G401 (cell line): Measurements from ENCODE around the gene SLC22A14. TPM values are rescaled to one million over a fixed set of nuclear protein-coding genes. Genes with fewer than 3 reads are reported as not detected.
A peak's percentile ranks its signal among the peaks of the same experiment; 100 is the strongest.
"Not testable (repeated sequence)": the region's sequence is repeated elsewhere in the genome, so short reads cannot be mapped to it uniquely, and the experiment has no call there.

ENCODE experiments used
- DNase-seq: peaks from one replicate; pipeline ENCODE4 v3.0.0-alpha.2; 2015; ENCODE audit warnings: low spot score
- in situ Hi-C: cut with HindIII; loops from 2 replicates; pipeline ENCODE4 v1.10.0; 2016; ENCODE audit warnings: low sequenced_read_pairs, mixed read lengths
- total RNA-seq: library from RNA; depleted of rRNA; stranded (reverse); fragments of >200 nt; shearing (Covaris generic); gene quantifications from 2 replicates; pipeline ENCODE4 v1.2.3, GENCODE V29; 2014; rRNA removed

The SLC22A14 gene, protein sequence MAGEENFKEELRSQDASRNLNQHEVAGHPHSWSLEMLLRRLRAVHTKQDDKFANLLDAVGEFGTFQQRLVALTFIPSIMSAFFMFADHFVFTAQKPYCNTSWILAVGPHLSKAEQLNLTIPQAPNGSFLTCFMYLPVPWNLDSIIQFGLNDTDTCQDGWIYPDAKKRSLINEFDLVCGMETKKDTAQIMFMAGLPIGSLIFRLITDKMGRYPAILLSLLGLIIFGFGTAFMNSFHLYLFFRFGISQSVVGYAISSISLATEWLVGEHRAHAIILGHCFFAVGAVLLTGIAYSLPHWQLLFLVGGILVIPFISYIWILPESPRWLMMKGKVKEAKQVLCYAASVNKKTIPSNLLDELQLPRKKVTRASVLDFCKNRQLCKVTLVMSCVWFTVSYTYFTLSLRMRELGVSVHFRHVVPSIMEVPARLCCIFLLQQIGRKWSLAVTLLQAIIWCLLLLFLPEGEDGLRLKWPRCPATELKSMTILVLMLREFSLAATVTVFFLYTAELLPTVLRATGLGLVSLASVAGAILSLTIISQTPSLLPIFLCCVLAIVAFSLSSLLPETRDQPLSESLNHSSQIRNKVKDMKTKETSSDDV
- not detected in 2 replicates for total RNA-seq

DNA sequence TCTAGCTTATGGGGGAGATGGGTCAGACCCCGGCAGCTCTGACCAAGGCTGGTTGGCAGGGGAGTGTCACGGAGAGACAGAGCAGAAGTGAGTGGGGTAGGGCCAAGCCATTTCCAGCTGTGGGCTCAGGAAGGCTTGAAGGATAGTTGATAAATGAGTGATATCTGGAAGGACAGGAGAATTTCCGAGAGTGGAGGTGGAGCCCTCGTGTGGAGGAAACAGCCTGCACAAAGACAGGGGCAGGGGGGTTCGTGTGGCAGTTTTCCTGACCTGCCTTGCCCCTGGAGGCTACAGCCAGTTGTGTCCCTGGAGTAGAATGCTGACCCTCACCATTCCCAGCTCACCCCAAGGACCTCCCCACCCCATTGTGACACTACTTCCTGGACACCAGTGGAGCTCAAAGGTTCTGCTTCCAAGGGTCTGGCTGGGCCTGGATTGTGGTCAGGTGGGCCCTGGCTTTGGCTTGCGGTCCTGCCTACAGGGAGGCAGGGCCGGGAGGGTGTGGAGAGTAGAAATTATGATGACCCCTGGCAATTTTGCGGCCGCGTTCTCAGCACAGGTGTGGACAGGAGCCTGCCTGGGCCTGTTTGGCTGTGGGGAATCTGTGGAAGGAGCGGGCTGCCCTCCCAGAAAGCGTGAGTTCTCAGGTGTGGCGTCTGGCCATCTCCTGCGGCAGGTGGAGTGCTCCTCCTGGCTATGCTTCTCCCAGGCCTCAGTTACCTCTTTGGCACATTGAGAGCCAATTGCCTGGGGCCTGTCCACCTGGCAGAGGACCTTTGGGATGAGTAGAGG, at the start of gene SLC22A14:
TSS of gene SLC22A14 (plus strand) at position 400 of the 792 bp plus-strand sequence. CDS start 23,733 bp downstream, outside the sequence.
- DNase-seq, result no peak
- in situ Hi-C loops, result no loop called here

DNA sequence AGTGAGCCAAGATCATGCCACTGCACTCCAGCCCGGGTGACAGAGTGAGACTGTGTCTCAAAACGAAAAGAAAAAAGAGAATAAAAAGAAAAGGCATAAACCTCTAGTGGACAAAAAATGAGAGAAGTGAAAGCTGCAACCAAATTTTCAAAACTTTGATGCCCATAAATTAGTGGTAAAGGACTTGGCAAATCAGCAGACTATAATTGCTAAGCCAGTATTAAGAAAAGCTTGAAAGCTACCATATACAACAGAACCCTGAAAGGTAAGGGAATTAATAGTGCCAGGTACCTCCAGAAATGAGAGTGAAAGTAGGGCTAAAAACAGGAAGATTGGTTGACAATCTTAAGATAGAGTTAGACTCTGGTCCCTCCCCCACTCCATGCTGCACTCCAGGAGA, 49.4 kb upstream of the SLC22A14 start:
- in situ Hi-C loops, result no loop called here
- DNase-seq, result no peak

DNA sequence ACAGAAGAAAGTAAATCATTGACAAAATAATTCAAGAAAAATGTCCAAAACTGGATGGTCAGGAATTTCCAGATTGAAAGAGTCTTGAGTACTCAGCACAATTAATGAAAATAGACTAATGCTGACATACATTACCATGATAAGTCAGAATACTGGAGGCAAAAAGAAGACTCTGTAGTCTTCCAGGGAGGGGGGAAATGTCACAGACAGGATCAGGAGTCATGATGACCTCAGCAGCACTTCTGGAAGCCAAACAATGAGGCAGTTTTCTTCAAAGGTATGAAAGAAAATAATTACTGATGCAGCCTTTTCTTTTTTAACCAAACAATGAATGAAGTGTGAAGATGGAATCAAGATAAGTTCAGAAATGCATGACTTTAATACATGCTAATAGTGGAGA, 46.6 kb upstream of the SLC22A14 start:
- DNase-seq, result no peak
- in situ Hi-C loops, result no loop called here

DNA sequence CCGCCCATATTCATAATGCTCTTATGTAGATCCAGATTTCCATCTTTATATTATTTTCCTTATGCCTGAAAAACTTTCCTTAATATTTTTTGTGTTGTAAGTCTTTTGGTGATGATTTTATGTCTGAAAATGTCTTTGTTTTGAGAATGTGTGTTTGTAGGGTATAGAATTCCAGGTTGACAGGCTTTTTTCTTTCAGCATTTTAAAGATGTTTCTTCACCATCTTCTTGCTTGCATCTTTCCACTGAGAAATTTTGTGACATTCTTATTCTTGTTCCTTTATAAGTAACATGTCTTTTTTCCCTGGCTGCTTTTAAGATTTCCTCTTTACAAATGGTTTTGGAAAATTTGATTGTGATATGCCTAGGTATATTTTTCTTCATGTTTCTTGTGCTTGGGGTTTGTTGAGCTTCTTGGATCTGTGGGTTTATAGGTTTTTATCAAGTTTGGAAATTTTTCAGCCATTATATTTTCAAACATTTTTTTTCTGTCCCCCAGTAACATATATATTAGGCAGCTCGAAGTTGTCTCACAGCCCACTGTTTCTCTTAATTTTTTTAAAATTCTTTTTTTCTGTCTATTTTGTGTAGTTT, 43.6 kb upstream of the SLC22A14 start:
- in situ Hi-C loops, result no loop called here
- no peak for DNase-seq

DNA sequence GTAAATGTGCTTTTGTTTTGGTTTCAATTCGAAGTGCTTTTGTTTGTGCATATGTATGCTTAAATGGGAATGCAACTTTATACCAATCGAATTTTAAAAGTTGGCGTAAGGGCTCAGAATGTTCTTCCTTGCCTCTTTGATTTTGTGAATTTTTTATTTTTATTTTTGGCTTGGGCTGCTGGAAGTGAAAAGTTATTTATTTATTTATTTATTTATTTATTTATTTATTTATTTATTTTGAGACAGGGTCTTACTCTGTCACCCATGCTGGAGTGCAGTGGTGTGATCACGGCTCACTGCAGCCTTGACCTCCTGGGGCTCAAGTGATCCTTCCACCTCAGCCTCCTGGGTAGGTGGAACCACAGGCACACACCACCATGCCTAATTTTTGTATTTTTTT, 39.3 kb upstream of the SLC22A14 start:
- DNase-seq, in situ Hi-C loops: not testable (repeated sequence)

DNA sequence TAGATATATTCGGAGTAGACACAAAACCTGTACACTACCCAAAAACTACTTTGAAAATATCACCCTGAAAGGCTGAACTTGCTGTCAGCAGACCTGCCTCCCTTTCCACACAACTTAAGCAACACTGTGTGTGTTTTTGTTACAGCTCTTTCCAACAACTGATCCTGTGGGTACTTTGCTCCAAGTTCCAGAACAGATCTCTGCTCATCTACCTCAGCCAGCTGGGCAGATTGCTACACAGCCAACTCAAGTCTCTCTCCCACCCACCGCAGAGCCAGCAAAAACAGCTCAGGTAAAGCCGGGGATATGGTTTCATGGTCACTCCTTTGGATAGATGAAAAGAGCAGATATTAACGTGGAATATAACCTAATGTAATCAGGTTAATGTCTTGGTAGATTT, 36.2 kb upstream of the SLC22A14 start:
- DNase-seq, result peak; percentile 80
- in situ Hi-C loops, result no loop called here

DNA sequence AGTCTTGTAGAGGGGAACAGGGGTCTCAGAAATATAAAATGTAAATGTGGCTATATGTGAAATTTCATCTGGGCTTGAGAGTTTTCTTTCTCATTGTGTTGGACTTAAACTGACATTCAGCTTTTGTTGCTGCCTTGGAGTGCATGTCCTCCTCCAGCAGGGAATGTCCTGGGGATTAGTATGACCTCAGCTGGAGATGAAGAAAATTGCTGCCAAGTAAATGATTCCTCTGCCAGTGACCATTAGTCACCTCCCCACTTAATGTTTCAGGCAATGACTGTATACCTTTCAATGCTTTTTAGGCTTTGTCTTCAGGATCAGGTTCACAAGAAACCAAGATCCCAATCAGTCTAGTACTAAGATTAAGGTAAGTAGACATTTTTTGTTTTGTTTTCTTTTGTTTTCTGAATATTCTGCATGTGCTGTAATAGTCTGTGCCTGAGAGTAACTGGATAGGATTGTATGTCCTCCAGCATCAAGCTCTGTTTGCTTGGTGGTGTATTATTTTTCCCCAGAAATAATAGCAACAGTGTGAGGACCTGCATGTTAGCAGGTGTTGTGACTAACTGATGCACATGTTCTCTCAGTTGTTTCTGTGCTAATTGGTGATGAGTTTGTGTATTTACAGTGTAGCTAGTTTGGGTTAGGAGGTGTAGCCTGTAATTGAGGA, 34.6 kb upstream of the SLC22A14 start:
- DNase-seq, result peak; percentile 89
- in situ Hi-C loops, result no loop called here

DNA sequence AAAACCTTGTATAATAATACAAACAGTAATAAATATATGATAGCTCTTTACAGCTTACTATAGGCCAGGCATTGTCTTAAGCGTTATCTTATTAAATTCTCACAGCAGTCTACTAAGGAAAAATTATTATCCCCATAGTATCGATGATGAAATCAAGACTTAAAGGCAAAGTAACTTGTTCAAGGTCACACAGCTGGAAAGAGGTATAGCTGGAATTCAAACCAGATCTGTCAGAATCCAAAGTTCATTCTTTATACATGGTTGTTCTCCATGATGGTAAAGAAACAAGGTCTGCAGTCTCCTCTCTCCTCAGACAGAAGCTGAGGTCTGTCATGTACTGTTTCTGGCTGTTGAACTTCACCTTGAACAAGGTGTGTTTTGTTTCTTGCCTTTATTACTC, 31.9 kb upstream of the SLC22A14 start:
- in situ Hi-C loops, result no loop called here
- no peak for DNase-seq

DNA sequence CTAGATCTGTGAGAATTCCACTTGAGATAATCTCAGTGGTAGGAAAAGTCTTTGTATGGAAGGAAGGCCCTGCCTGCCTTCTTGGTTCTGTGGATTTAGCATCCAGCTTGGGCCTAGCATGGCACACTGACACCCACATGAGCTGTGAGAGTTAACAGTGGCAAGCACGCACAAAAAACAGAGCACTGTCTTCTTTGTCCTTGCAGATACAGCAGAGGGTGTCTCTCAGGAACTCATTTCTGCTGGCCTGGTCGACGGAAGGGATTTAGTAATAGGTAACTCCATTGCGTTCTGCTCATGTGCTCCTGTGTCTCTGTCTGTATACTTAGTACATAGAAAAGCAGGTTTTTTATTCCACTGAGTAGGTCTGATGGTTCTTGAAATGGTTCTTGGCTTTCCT, 30.9 kb upstream of the SLC22A14 start:
- no peak for DNase-seq
- in situ Hi-C loops, result no loop called here

DNA sequence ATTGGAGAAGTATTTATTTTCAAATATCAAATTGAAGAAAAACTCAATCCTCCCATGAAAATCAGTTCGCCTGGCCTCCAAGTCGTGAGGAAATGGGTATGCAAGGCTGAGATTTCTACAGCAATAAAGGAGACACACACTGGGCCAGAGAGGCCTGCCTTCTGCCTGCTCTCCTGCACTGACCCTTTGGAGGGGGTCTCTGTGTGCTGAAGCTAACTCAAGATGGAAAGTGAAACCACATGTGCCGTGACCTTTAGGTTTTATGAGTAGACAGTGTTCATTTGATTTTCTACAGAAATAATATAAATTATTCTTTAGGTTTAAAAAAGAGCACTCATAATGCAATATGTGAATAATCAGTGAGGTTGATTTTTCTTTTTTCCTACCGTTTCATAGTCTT, 28.4 kb upstream of the SLC22A14 start:
- in situ Hi-C loops, result no loop called here
- DNase-seq, result no peak

DNA sequence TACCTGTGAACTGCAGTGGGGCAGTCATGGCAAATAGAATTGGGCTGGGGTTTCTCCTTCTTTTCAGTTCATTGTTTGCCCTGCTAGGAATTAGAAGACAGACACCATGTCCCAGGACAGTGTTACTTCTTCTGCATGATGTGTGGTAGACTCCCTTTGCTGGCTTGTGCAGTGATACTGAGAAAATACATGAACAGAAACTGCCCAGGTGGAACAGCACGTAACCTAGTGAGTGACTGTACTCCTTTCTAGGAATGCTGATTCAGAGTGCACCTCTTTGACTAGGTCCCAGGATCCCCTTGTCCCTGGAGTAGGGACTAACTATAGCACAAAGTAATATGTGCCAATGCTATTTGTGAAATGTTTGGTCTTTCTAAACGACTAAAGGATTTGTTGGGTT, 27.2 kb upstream of the SLC22A14 start:
- in situ Hi-C loops, result no loop called here
- no peak for DNase-seq

DNA sequence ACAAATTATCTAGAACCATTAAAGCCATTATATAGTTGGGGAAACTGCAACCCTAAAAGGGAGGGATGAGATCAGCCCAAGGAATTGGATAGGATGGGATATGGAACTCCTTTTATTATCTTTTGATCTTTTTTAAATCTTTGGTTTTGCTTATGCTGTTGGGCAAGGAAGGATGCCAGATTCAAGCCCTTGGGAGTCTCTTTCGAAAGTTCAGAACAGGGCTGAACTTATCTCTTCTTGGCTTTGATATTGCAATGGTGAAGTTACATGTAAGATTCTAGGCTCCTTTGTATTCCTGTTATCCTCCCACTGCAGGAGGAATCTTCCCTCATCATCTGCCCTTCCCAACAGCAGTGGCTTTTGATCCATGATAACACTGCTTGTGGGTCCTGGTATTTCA, 26.5 kb upstream of the SLC22A14 start:
- in situ Hi-C loops, result no loop called here
- no peak for DNase-seq

DNA sequence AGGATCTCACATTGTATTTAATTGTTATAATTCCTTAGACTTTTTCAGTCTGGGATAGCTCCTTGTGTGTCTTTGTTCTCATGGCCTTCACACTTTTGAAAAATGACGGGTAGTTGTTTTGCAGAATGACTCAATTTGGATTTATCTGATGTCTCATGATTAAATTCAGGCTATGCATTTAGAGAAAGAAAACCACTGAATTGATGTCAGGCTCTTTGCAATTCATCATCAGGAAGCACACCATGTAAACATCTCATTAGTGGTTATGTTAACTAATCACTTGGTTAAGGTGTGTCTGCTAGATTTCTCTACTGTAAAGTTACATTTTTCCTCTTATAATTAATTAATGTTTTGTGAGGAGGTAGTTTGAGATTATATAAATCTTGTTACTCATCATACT, 24.5 kb upstream of the SLC22A14 start:
- in situ Hi-C loops, result no loop called here
- no peak for DNase-seq

DNA sequence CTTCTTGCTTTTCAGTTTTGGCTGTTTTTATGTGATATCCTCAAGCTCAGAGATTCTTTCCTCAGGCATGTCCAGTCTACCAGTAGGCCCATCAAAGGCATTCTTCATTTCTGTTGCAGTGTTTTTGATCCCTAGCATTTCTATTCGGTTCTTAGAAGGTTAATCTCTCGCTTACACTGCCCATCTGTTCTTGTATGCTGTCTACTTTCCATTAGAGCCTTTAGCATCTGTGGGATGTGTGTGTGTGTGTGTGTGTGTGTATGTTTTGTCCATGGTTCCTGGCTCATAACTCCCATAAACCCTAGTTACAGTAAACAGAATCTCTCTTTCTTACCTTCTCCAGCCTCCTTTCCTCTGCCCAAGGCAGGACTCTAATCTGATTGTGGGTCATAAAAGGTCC, 21.6 kb upstream of the SLC22A14 start:
- no peak for DNase-seq
- in situ Hi-C loops, result no loop called here

DNA sequence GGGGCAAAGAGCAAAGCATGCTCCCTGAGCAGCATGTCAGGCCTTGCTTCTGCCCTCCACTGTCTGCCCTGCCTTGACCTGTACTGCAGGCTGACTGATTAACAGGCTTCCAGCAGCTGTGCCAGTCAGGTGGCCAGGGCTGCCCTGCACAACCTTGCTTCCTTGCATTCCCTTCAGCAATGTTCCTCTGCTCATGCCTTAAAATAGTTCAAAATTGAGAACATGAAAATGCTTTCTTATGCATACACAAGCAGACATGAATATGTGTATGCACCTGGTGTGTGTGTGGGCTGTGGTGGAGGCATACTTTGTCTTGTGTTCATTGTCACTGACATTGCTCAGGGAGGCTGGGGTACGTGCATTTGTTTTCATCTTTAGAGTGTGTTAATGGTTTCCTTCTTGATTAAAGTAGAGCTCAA, 17.7 kb upstream of the SLC22A14 start:
- in situ Hi-C loops, result no loop called here

DNA sequence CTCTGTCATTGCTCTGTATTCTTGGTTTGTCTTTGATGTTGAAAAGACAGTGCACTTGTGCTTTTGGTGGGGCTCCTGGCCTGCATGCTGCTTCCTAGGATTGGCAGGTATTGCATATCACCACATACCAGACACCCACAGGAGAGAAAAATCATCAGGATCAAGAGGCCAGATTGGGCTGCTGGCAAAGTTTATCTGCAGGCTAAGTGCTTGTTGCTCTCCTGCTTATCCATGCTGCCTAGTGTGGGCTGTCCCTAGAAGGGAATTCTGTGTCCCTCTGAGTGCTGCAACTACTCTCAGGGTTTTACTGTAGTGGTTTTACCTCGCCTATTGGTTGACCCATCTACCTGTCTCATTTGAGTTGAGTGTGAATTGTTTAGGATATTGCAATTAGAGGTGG, 17.3 kb upstream of the SLC22A14 start:
- in situ Hi-C loops, result no loop called here
- no peak for DNase-seq

More for the DNA sequence above, 17.7 kb upstream of the SLC22A14 start:
- no peak for DNase-seq

DNA sequence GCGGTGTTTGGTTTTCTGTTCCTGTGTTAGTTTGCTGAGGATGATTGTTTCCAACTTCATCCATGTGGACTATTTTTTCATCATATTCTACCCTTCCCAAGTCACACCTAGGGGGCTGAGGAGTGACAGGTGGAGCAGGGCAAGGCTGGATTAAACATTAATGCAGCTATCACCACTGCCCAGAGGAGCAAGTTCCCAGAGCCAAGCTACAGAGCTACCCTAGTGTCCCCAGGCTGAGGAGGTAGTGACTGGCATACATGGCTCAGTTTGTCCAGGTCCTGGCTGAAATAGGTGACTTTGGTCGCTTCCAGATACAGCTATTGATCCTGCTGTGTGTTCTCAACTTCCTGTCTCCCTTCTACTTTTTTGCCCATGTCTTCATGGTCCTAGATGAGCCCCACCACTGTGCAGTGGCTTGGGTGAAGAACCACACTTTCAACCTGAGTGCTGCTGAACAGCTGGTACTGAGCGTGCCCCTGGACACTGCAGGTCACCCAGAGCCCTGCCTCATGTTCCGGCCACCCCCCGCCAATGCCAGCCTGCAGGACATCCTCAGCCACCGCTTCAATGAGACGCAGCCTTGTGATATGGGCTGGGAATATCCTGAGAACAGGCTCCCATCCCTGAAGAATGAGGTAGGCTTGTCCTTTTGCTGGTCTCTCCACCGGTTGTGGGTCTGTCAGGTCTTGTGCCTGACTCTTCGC, 16.3 kb upstream of the SLC22A14 start, which contains the start of gene SLC22A13:
TSS of gene SLC22A13 (plus strand) at position 209 of the 704 bp plus-strand sequence. CDS start at position 258, 49 bp downstream.
- in situ Hi-C loops, result no loop called here
- DNase-seq, result no peak

DNA sequence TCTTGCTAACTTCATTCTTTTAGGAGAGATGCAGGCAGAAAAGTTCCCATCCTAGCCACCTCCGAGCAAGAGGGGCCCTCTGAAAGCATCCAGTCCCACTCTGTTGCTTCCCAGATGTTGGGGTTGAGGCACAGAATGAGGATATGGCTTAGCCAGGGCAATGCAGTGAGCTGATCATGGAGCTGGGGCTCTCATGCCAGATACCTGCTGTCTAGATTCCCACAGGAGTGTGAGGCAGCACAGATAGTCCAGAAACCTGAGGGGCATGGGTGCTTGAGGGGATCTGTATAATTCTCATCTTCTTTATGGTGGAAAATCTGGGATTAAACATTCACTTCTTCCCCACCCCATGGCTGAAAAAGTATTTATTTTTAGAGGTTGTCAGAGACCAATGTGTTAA, 15.3 kb upstream of the SLC22A14 start:
- DNase-seq, result no peak
- in situ Hi-C loops, result no loop called here
